ENCODE data around the gene HTR3B.
"Not testable (repeated sequence)": the region's sequence is repeated elsewhere in the genome, so short reads cannot be mapped to it uniquely, and the experiment has no call there.

Gene HTR3B, protein sequence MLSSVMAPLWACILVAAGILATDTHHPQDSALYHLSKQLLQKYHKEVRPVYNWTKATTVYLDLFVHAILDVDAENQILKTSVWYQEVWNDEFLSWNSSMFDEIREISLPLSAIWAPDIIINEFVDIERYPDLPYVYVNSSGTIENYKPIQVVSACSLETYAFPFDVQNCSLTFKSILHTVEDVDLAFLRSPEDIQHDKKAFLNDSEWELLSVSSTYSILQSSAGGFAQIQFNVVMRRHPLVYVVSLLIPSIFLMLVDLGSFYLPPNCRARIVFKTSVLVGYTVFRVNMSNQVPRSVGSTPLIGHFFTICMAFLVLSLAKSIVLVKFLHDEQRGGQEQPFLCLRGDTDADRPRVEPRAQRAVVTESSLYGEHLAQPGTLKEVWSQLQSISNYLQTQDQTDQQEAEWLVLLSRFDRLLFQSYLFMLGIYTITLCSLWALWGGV

DNA sequence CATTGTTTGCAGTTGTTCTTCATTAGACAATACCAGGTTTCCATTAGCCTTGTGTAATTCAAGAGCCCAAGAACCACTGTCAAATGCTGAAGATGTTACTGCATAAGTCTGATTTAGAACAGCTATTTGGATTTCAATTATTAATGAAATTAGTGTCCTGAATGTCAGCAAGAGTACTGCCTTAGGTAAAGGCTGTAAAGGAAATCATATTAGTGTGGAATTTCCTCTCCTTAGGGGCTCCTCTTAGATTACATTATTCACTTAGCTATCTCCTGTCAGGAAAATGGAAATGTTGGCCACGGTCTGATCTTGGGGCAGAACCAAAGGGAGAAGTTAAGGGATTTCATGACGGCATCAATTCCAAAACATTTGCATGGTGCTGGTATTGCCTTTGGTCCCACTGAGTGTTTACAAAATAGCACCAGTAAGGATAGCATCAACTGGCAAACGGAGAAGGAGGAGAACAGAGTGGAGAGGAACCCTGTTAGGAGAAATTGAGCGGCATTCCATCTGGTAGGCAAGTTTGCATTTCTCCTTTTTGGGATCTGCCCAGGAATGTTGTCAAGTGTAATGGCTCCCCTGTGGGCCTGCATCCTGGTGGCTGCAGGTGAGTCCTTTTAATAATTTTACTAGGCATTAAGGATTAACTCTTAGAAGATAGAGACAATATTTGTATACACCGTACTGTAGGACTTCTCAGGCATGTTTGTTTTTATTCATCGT lies at the start of gene HTR3B:
HTR3B (plus strand) TSS at position 418 of the 723 bp plus-strand sequence; CDS start at position 556, 138 bp downstream.
- no peak for DNase-seq (ENCODE audit: low spot score)

DNA sequence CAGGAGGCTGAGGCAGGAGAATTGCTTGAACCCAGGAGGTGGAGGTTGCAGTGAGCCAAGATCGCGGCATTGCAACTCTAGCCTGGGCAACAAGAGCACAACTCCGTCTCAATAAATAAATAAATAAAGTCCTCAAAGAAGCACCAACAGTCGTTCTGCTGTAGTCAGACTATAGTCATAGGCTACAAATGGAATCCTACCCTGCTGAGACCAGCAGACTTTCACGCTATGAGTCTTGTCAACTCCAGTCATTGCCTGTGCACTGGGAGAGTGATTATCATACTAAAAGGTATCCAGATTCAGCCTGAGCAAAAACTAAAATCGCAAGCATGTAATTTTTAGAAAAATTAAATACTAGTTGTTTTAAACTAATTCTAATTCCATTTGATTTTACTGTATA lies 48.8 kb upstream of the HTR3B start:
- no peak for DNase-seq (ENCODE audit: low spot score)

DNA sequence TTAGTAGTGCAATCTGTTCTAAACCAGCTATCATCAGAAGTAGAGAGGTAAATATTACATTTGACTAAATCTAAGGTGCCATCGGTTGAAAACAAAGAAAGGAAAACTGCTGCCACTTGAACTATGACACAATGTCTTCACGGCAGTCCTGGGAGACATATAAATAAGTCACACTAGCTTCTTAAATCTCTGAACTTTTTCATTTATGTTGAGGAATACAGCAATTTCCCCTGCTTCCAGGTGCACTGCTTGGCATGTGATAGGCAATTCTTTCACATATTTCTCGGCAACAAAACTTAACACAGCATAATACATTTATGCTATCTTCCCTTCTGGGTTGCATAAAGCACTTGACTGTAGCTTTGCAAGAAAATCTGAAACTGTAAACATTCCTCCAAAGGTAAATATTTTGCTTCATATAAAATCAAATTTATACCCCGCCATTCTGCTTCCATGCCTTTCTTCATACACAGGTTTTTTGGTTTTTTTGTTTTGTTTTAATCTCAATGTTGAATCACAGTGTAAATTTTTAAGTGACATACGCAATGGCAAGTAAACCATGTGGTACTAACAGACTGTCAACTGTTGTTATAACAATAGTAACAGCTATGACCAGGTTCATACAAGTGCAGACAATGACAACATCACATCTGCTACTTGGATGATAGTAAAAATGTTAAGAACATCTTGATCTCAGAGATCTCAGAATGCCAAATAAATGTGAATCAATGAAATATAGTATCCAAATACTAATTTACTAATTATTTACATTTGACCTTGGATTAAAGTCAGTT lies 47.4 kb upstream of the HTR3B start:
- DNase-seq (ENCODE audit: low spot score), result no peak

- no peak for DNase-seq (ENCODE audit: low spot score)
Observed at GRCh38 chr11:113859665-113860064, 44.9 kb upstream of the HTR3B start.

DNA sequence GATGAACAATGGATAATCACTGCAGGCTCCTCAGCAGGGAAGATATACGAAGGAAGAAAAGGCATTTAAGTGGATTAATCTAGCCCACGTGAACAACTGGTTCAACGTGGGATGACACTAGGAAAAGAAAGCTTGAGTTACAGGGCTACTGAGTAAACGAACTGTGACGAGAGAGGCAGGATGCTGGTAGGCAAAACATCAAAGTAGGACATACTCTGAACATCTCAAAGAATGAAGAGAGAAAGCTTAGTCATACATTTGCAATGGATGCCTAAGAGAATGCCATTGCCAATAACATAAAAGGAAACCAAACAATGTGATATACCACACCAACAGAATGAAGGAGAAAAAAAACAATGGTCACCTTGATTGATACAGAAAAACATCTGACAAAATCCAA lies 42.2 kb upstream of the HTR3B start:
- no peak for DNase-seq (ENCODE audit: low spot score)

- DNase-seq (ENCODE audit: low spot score), result no peak
Observed at GRCh38 chr11:113864410-113864809, 40.2 kb upstream of the HTR3B start.

GRCh38 chr11:113865873-113866272 lies 38.7 kb upstream of the HTR3B start:
- DNase-seq (ENCODE audit: low spot score), result no peak

GRCh38 chr11:113867843-113868503 lies 36.6 kb upstream of the HTR3B start:
- no peak for DNase-seq (ENCODE audit: low spot score)

DNA sequence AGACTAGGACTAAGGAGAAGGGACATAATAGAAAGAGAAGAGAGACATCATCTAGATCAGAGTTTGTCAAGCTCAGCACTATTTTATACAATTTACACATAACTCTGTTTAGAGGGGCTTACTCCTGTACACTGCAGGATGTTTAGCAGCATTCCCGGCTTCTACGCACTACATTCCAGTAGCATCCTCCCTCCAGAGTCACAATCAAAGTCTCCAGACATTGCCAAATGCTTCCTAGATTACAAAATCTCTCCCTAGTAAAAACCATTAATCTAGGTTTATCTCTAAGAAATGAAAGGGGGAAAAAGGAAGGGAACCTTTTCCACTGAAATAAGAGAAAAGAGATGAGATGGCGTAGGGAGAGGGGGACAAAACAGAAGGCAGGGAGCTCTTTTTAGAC lies 33.3 kb upstream of the HTR3B start:
- no peak for DNase-seq (ENCODE audit: low spot score)

DNA sequence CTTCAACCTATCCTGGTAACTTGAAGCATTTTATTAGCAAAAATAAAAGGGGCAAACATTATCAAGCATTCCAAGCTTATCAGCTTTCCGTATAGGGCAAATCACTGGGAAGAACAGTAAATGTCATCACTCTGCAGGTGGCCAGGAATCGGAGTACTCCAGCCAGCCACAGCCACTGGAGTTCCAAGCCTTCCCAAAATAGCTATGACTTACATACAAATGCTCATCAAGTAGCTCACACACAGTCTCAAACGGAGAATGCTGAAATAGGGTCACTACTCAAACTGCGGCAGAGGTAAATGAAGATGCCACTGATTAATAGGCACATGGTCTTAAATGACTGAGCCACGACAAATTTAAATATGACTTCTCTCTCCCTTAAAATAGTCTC lies 31.4 kb upstream of the HTR3B start:
- no peak for DNase-seq (ENCODE audit: low spot score)

GRCh38 chr11:113874096-113874495 lies 30.5 kb upstream of the HTR3B start:
- DNase-seq (ENCODE audit: low spot score), result no peak

GRCh38 chr11:113874581-113875233 lies 29.9 kb upstream of the HTR3B start:
- peak; percentile 29 for DNase-seq (ENCODE audit: low spot score)

- DNase-seq (ENCODE audit: low spot score), result peak; percentile 87
Observed at GRCh38 chr11:113875234-113876073, 29.1 kb upstream of the HTR3B start, which contains the start of gene USP28. Gene USP28, minus strand, starts transcription at chr11:113875572. Its CDS starts 71 bp downstream, at chr11:113875501.

DNA sequence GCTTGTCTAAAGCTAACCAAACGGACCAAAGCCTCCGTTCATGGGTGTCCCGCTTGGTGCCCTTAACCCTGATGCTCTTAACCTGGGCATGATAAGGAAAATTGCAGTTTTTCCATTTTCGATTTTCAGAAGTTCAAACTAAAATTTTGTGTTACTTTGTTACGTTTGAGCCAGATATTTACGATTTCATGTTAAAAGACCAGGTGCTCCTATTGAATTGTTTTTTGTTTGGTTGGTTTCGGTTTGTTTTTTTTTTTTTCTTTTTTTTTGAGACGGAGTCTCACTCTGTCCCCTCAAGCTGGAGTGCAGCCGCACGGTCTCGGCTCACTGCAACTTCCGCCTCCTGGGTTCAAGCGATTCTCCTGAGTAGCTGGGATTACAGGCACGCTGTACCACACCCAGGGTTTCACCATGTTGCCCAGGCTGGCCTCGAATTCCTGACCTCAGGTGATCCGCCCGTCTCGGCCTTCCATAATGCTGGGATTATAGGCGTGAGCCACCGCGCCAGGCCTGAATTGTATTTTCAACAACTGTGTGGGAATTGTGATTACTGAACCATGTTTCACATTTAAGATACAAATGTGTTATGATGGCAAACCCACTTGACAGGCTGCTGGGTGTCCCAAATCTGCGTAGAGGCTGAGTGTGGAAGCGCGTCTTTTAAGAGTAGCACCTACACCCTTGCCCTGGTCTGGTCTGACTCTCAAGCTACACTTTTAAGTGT lies 28.4 kb upstream of the HTR3B start:
- DNase-seq (ENCODE audit: low spot score), result no peak

- DNase-seq (ENCODE audit: low spot score), result no peak
Observed at GRCh38 chr11:113876798-113877669, 27.6 kb upstream of the HTR3B start.

DNA sequence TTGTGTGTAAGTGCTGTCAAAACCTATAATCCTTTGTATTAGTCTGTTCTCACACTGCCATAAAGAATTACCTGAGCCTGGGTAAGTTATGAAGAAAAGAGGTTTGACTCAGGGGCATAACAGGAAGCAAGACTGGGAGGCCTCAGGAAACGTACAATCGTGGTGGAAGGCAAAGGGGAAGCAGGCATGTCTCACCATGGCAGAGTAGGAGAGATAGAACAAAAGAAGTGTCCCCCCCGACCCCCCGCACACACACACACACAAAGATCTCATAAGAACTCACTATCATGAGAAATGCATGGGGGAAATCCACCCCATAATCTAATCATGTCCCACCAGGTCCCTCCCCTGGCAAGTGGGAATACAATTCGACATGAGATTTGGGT lies 26.9 kb upstream of the HTR3B start:
- no peak for DNase-seq (ENCODE audit: low spot score)

DNA sequence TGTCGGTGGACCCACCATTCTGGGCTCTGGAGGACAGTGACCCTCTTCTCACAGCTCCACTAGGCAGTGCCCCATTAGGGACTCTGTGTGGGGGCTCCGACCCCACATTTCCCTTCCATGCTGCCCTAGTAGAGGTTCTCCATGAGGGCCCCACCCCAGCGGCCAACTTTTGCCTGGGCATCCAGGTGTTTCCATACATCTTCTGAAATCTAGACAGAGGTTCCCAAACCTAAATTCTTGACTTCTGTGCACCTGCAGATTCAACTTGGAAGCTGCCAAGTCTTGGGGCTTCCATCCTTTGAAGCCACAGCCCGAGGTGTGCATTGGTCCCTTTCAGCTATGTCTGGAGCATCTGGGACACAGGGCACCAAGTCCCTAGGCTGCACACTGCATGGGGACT lies 25.1 kb upstream of the HTR3B start:
- not testable (repeated sequence) for DNase-seq (ENCODE audit: low spot score)

DNA sequence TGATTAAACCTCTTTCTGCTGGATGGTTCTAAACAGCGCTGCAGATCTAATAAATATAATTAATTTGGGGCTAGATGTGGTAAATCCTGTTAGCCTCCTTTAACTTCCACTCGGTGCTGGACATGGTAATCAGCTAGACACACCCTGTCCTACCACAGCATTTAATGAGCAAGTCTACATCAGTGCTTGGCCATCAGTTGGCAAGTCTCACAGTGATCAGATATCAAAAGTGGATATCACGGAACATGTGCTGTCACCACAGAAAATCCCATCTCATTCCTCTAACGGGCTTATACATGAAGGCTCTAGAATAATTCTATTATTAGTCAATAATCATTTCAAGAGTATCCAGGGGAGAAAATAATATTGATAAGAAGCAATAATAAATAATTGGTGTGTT lies 23.6 kb upstream of the HTR3B start:
- no peak for DNase-seq (ENCODE audit: low spot score)

- no peak for DNase-seq (ENCODE audit: low spot score)
Observed at GRCh38 chr11:113881856-113882255, 22.7 kb upstream of the HTR3B start.
